Measurements from ENCODE around the gene STPG4.
"Not testable (repeated sequence)": the region's sequence is repeated elsewhere in the genome, so short reads cannot be mapped to it uniquely, and the experiment has no call there.

STPG4 gene, protein sequence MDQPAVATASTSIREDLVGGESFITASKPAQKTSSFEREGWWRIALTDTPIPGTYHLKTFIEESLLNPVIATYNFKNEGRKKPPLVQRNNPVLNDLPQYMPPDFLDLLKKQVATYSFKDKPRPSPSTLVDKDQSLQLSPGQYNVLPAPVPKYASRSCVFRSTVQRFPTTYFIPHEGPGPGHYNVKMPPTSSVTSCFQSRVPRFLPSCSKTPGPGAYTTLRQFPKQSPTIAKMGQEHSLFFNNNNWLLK
- total RNA-seq: 0.14 to 0.24 reads per million in 2 donors

DNA sequence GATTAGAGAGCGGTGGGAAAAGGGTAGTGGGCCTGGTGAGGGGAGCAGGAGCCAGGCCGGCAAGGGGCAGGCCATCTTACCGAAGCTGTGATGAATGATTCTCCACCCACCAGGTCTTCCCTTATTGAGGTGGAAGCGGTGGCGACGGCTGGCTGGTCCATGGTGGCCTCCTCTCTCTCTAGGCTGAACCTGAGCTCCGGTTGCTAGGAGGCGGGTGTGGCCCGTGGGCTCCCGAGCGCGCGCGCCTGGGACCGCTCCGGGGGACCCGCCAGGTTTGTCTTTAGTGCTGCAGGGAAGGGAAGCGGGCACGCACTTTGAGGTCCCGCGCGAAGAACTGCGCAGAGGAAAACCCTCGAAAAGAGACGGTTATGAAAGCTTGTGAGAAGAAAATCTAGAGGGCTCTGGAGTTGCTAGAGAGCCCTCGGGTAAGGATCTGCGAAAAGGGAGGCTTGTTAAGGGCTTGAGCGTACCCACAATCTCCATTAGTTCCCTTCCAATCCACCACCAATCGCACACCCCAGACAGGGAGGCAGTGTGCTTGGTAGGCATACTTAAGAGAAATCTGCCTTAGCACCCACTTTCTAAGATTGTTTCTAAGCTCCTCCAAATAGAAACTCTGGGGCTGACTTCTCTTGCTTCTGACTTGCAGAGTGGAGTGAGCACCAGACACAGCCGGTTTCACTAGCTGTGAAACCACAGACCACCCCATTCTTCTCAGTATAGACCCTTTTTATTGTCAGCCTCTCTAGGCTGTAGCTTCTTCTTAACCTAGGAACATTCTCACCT is at the start of gene STPG4:
STPG4 (minus strand) TSS at position 218 of the 786 bp plus-strand sequence; CDS start at position 161, 57 bp downstream.
- DNase-seq: no peak

DNA sequence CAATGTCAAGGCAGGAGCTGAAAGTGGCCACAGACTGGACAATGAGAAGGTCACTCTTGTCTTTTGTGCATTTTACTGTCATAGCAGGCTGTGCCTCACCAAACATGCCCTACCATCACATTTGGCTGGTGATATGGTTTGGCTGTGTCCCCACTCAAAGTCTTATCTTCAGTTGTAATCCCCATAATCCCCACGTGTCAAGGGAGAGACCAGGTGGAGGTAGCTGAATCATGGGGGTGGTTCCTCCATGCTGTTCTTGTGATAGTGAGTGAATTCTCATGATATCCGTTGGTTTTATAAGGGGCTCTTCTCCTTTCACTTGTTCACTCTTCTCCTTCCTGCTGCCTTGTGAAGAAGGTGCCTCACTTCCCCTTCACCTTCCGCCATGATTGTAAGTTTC is 49.6 kb upstream of the STPG4 start:
- DNase-seq: no peak

DNA sequence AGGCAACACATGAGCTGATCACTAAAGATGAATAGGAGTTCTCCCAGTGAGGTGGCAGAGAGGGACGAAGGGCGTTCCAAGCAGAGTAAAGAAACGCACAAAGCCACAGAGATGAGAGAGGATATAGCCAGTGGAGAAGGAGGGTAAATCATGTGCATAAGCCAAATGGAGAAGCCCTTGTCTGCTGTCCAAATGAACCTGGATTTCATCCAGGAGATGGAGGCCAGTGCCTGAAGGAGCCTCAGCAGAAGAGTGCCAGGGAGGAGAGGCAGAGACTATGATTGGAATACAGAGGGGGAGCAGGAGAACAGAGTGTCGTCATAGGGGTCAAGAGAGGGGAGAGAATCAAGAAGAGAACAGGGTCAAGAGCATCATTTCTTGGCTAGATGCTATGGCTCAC is 48.9 kb upstream of the STPG4 start:
- DNase-seq: no peak

DNA sequence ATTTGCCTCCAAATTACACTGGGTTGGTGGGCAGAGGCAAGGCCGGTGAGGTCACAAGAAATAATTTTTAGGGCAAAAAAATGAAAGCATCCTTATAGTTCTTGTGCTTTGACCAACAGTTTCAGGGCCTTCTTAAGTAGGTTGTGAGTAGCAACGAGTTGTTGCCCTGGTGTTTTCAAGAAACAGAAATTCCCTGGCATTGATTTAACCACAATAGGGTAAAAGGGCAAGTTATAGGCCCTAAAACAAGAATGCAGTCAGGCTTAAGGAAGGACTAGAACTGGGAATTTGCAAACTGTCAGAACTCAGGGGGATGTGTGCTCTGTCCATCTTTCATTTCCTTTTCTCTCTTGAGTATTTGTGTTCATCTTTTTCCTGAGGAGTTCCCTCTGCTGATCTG is 46.1 kb upstream of the STPG4 start:
- DNase-seq: no peak

DNA sequence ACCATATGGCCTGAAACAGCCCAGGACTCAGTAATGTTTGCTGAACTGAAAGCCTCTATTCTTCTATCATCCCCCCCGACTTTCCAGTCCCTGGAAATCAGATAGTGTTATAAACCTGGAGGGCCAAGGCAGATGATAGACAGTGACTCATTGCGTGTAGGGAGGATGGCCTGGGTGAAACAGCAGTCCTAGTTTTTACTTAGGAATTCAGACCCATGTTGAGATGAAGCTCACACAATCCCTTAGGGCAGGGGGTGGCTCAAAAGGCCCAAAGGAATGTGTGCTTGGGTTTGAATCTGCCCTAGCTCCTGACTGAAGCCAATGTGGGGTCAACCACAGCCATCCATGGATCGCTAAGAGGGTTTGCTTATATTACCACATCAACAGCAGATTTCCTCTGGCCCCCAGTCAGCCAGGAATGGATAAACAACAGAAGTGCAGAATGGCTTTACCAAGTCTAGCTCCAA is 43.9 kb upstream of the STPG4 start:
- no peak for DNase-seq

DNA sequence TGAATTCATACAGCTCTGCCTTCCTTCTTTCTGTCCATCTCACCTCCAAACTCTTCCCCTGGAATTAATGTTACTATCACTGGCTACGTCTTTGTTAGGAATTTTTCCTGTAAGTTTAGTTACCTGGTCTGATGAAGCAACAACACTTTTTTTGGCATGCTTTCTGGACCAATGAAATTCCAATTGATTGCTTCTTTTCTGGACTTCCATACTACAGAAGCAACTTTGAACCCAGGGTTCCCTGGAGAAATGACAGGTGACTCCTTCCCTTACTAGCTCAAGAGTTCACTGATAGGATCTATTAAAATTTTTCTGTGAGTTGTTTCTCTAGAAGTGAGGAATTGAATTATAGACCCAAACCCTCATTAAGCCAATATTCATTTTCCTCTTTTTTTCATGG is 41.4 kb upstream of the STPG4 start:
- no peak for DNase-seq

DNA sequence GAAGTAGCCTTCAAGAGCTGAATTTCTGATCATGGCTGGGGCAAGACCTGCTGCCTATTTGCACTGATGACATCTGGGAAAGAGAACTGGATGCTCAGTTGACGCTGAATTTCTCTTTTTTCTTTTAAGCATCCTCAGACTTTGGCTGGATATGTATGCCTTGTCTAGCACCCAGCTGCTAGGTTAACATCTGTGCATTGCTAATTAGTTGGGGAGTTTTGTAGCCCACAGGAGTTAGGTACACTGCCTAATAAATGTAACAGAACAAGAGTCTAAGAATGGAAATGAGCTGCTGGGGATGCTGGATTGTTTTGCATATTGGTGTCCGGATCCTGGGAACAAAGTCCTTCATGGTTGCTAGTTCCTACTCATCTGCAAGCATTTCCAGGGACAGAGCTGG is 40.9 kb upstream of the STPG4 start:
- DNase-seq: no peak

DNA sequence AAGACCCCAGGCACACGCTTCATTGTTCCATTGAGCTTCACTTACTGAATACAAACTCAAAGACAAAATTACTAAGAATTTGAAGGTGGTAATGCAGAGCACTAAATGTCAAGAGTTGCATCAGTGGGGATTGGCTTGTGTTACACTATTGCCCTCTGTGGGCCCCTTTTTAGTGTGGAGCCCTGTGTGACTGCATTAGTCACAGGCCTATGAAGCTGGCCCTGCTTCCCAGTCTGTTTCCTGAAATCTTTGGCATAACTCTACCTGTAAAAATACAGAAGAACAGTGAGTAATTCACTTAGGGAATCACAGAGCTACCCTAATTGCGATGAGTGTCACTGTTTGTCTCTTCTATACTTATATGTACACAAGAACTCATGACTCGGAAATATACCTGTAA is 40.0 kb upstream of the STPG4 start:
- no peak for DNase-seq

DNA sequence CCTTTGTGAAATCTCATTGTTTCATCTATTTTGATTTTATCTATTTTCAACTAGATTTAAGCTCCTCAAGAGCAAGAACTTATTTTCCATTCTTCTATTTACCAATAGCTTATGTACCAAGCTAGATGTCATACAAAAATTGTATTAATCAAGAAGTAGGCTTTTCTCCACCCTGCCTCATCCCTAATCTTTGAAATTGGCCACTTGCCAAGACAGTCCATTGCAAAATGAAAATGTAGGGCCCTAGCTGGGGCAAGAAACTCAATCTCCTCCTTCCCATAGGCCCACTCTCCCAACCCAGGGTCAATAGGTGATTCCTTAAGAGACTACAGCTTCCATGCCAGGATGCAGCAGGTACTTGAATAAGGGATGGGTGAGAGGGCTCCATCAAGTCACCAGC is 39.3 kb upstream of the STPG4 start:
- DNase-seq: no peak

DNA sequence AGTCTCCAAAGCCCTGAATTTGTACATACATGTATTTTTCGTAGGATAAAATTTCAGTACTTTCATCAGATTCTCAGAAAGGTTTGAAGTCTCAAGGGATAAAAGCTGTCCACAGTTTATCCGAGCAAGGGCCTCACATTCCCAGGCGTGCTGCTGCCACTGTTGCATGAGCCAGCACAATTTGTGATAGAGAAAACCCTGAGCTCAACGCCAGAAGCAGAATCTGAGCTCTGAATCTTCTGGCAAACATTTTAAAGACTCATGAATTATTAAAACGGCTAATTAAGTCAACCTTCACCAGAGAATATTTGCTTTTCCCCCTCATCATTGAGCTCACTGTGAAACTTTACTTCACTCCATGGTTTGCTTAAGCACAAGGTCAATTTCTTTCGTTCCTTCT is 38.5 kb upstream of the STPG4 start:
- no peak for DNase-seq

DNA sequence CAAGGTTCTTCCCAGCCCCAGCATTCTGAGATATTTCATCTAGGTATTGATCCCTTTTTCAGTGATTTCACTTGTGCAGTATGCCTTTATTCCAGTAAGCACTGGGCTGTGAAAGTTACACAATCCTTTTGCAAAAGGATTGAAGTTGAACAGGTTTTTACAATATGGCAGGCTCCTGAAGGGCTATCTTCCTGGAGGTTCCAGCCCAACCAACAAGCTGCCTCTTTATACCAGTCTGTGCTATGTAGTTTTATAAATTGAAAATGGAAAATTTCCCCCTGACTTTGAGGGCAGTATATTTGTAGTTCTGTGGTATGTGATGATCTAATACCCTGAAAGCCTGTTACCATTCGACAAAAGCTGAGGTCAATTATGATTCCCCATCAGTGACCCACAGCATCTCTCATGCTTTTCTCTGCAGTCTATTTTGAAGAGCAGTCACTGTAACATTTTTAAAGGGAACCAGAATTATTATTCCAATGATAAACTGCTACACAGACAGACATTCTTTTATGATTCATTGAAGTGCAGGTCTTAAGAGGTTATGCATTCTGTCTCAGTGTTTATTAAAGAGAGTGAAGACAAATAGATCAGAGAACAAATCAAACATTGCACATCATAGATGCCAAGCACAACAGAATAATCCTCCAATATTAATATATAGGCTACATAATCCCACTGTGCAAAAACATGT is 35.2 kb upstream of the STPG4 start:
- no peak for DNase-seq

DNA sequence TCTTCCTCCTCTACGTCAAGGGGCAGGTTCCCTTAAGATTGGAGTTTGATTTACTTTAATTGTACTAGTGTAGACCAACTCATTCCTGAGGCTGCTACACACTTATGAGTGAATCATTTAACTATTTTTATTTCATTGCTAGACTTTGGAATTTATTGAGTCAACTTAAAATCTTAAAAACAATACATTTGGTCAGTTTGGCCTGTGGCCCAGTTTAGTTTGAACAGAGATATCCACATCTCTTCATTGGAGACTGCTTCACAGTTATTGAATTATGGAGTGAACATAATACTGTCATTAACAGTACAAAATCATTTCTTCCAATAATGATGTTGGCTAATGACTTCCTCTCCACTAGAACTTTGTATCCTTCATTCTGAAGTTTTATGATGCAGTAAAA is 34.5 kb upstream of the STPG4 start:
- no peak for DNase-seq

DNA sequence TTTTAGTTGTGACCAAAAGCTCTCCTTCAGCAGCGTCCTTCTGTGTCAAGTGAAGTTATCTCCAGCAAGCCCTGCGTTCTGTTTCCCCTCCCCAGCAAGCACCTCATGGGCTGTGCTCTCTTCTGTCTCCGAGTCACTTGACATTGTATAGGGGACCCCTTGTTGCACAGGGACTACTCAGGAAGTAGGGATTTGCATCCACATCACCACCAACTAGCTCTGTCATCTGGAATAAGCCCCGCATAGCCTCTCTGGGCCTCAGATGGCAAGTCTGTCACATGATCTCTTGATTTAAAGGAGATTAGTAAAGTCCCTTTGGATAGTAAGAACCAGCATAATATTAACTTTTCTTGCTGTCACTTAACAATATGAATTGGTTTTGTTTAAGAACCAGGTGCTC is 32.0 kb upstream of the STPG4 start:
- no peak for DNase-seq

DNA sequence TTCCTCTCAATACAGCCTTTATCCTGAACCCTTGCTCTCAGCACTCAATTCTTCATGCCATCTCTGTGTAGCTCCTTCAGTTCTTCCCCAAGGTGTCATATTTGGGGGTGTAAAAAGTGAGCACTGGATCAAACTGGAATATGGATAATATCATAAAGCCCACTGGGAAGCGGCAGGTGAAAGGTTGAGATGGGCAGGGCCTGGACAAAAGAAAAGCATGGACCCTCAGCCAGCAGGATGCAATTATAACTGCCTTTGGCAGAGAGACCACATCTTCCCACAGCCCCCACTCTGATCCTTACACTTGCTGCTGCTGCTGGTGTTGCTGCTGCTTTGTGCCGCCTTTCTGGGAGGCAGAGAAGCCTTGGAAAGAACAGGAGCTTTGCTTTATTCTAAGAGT is 31.2 kb upstream of the STPG4 start:
- DNase-seq: no peak

DNA sequence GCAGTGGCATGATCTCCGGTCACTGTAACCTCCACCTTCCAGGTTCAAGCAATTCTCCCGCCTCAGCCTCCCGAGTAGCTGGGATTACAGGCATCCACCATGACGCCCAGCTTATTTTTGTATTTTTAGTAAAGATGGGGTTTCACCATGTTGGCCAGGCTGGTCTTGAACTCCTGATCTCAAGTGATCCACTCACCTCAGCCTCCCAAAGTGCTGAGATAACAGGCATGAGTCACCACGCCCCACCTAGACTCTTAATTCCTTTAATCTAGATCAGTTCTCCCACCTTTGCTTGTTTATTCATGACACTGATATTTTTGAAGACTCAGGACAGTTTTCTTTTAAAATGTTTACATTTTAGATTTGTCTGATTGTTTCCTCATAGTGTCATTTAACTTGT is 30.0 kb upstream of the STPG4 start:
- not testable (repeated sequence) for DNase-seq

DNA sequence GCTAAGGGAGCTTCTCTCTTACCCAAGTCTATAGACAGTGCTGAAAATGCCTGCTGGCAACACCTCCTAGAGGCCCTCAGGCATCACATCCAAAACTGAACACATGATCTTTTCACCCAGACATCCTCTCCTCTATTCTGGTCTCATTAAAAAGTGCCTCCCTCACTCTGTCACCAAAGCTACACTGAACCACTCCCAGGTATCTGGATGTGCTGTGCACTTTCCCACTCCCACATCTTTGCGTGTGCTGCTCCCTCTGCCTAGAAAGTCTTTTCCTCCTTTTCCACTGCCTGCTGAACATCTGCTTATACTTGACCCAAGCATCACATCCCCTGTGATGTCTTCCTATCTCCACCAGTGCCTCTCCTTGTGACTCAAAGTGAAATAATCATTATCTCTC is 26.1 kb upstream of the STPG4 start:
- DNase-seq: no peak

DNA sequence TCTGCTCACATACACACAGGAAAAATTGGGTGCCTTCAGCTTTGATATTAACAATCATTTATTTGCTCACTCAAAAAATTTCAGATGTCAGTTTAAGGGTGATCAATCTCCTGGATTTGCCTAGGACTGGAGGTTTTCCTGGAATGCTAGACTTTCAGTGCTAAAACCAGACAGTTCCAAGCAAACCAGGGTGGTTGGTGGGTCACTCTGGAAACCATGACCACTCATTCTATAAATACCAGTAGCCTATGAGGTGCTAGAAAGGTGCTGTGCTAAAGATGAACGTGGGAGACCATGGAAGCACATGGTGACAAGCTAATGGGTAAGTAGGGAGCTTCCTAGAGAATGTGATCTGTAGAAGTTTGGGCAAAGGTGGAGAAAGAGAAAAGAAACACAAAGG is 25.4 kb upstream of the STPG4 start:
- DNase-seq: no peak

DNA sequence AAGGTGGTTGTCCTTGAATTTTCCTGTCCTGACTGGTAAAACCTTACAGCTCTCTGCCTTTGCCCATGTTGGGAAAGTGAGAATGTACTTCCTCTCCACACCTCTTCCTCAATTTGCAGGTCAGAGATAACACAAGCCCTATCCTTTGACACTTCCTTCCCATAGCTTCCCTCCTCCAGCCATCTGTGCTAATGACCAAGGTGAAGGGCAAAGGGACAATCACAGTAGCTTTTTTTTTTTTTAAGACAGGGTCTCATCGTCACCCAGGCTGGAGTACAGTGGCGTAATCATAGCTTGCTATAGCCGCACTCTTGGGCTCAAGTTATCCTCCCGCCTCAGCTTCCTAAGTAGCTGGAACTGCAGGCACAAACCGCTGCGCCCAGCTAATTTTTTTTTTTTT is 24.3 kb upstream of the STPG4 start:
- no peak for DNase-seq

DNA sequence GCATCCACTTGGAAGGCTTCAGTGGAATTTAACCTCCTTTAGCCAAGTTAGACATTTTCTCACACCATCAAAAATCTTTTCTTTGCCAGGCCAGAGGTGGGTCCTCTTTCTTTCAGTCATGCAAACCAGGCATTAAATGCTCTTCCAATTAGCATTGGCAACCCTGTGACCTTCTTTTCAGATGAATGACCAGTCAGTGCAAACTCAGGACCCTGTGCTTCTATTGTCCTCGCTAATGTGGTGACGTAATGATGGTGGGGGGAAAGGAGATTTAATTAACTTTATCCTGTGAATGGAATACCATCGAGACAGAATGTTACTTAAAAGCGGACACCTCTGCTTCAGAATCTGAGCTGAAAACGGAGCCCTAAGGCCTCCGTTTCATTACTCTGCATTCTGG is 23.2 kb upstream of the STPG4 start:
- no peak for DNase-seq

DNA sequence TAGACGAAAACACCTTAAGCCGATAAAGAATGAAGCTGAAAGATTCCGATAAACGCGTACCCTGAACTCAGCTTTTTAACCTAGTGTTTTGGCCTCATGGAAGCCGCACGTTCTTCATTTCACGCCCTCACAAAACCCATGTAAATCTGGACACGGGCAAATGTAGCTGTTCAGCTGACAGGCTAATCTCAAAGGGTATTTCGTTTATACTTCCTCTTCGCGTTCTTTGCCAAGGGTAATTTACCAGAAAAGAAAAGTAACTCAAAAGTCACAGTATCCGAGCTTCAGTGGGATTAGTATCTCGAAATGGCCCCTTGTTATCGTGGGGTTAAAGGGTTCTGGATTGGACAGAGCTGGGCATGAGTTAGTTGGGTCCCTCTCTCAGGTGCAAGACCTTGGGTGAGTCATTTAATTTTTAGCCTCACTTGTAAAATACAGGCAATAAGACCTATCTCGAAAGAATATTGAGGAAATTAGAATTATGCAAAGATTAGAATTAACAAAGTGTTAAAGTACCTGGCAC is 22.0 kb upstream of the STPG4 start:
- no peak for DNase-seq

DNA sequence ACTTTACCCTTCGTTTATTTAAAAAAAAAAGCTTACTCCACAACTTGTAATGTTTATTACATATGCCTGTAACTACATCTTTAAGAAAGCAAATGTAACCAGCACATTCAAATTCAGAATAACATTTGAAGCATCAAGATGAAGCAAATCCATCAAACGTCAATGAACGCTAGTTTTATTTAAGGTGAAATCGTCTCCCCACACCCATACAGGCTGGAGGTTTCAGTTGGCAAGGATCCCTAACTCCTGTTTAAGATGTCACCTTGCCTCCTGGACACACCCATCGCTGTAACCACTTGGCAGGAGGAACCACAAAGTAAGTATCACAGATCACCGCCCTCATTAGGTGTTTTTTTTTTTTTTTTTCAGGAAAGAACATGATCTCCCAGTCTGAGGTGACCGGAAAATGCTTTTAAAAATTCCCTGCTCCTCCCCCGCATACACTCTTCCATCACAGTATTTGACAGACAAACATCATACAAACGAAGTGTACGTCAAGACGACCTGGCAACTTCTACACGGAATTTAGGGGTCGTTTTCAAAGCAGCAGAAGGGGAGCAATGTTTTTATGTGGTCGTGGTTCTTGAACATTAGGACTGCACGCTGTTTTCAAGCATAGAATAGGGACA is 19.7 kb upstream of the STPG4 start:
- peak; percentile 18 for DNase-seq

DNA sequence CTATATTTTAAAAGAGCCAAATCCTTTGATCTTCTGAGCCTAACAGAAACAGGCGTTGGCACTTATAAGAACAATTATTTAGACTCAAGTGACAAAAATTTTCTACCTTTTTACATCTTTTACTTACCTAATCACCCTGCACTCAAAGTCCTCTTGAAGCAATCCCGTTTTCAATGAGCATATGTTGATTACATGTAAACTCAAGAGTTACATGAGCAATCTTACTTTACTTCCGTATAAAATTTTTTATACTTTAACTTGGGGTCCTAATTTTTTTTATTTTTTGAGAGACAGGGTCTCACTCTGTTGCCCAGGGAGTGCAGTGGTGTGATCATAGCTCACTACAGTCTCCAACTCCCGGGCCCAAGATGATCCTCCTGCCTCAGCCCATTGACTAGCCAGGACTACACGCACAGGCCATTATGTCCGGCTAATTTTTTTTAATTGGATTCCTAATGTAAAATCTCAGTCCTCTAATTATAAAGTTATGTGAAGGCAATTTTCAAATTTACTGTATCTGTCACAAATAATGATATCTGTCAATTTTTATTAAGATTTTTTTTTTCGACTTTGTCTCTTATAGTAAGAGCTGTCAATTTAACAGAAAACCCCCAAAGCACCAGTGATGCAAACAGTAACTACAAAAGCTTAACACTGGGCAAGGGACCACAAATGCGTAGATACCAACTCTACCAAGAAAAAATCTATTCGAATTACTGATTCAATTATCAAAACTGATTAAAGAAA is 19.1 kb upstream of the STPG4 start:
- DNase-seq: no peak

All from T-helper 9 cell (primary cell).